Activated effector memory CD4-positive, alpha-beta T cell treated with Interleukin-2 at 50 U/mL for 16 hours (primary cell): ENCODE measurements around the gene C19orf38.
"Not testable (repeated sequence)": the region's sequence is repeated elsewhere in the genome, so short reads cannot be mapped to it uniquely, and the experiment has no call there.

Experiments used
- DNase-seq: peaks from one replicate; pipeline ENCODE4 v3.0.0-alpha.2; 2020

C19orf38 gene

GRCh38 chr19:10877608-10878007 lies 29.4 kb downstream of the C19orf38 start:
- not testable (repeated sequence) for DNase-seq

- no peak for DNase-seq
These were observed 30.0 kb downstream of the C19orf38 start for GRCh38 chr19:10878253-10878652.

- no peak for DNase-seq
These were observed 33.3 kb downstream of the C19orf38 start for GRCh38 chr19:10881403-10882107.

- no peak for DNase-seq
These were observed 33.9 kb downstream of the C19orf38 start for GRCh38 chr19:10882108-10882457.

- DNase-seq: no peak
These were observed 36.1 kb downstream of the C19orf38 start for GRCh38 chr19:10884274-10884673.

GRCh38 chr19:10885201-10886169 lies 37.3 kb downstream of the C19orf38 start:
- DNase-seq: no peak

GRCh38 chr19:10887616-10888367 lies 39.6 kb downstream of the C19orf38 start:
- DNase-seq: no peak

GRCh38 chr19:10888421-10888866 lies 40.2 kb downstream of the C19orf38 start:
- DNase-seq: no peak

- no peak for DNase-seq
These were observed 41.7 kb downstream of the C19orf38 start for GRCh38 chr19:10889880-10890279.

GRCh38 chr19:10891405-10892086 lies 43.3 kb downstream of the C19orf38 start:
- no peak for DNase-seq

- DNase-seq: no peak
These were observed 44.0 kb downstream of the C19orf38 start for GRCh38 chr19:10892256-10892655.

GRCh38 chr19:10894911-10895213 lies 46.6 kb downstream of the C19orf38 start:
- no peak for DNase-seq

GRCh38 chr19:10895363-10895762 lies 47.1 kb downstream of the C19orf38 start:
- no peak for DNase-seq

- no peak for DNase-seq
These were observed 47.7 kb downstream of the C19orf38 start for GRCh38 chr19:10895920-10896319.

- no peak for DNase-seq
These were observed 48.8 kb downstream of the C19orf38 start for GRCh38 chr19:10896851-10897526.

GRCh38 chr19:10898633-10899032 lies 50.4 kb downstream of the C19orf38 start:
- DNase-seq: no peak

- no peak for DNase-seq
These were observed 51.0 kb downstream of the C19orf38 start for GRCh38 chr19:10899151-10899653.

- no peak for DNase-seq
These were observed 59.7 kb downstream of the C19orf38 start for GRCh38 chr19:10907925-10908324.

GRCh38 chr19:10908380-10908960 lies 60.3 kb downstream of the C19orf38 start:
- no peak for DNase-seq

- no peak for DNase-seq
These were observed 63.6 kb downstream of the C19orf38 start for GRCh38 chr19:10911579-10912363.

- no peak for DNase-seq
These were observed 64.4 kb downstream of the C19orf38 start for GRCh38 chr19:10912619-10913018.
